ENCODE data around the gene METRNL. TPM values are rescaled to one million over a fixed set of nuclear protein-coding genes. Genes with fewer than 3 reads are reported as not detected.
A peak's percentile ranks its signal among the peaks of the same experiment; 100 is the strongest.
"Not testable (repeated sequence)": the region's sequence is repeated elsewhere in the genome, so short reads cannot be mapped to it uniquely, and the experiment has no call there.

Gene METRNL
- total RNA-seq, 2 experiments from 2014 or later = 14.4 to 15.2 TPM

DNA sequence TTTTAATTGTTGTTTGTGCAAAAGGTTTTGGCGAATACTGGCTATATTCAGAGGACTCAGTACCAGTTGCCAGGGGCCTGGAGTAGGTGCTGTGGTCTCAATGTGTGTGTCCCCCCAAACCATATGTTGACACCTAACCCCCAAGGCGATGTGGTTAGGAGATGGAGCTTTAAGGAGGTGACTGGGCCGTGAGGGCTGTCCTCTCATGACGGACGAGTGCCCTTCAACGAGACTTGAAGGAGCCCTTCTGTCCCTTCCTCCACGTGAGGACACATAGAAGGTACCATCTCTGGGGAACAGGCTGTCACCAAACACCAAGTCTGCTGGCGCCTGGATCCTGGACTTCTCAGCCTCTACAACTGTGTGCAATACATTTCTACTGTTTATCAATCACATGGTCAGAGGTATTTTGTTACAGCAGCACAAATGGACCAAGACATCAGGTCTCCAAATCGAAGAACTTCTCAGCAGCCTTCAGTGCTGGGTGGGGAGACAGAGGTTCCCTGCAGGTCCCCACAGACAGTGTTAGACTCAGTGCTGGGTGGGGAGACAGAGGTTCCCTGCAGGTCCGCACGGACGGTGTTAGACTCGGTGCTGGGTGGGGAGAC lies 24.8 kb upstream of the METRNL start:
- no peak for DNase-seq
- H3K9me3 Mint-ChIP-seq = no peaks in the 10 kb centered on the region
- no peaks in the 10 kb centered on the region for H3K36me3 Mint-ChIP-seq (ENCODE audit: low read depth)
- H3K27ac Mint-ChIP-seq = no peak overlapping the region
- H3K4me1 Mint-ChIP-seq (ENCODE audit: low read depth) = peaks cover 14% of the 10 kb centered on the region
- intact Hi-C loops (cut with micrococcal nuclease) = loop anchor here (5.0 to 10.0 kb wide), 3 partner anchors 172 to 740 kb away; partner anchors contain the start of genes CD7 and FN3KRP
- CTCF ChIA-PET = no interaction called here
- H3K4me3 Mint-ChIP-seq = no peak overlapping the region
- no peaks in the 10 kb centered on the region for H3K27me3 Mint-ChIP-seq (ENCODE audit: low read depth)

DNA sequence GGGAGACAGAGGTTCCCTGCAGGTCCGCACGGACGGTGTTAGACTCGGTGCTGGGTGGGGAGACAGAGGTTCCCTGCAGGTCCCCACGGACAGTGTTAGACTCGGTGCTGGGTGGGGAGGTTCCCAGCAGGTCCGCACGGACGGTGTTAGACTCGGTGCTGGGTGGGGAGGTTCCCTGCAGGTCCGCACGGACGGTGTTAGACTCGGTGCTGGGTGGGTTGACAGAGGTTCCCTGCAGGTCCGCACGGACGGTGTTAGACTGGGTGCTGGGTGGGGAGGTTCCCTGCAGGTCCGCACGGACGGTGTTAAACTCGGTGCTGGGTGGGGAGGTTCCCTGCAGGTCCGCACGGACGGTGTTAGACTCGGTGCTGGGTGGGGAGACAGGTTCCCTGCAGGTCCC lies 24.2 kb upstream of the METRNL start:
- intact Hi-C loops (cut with micrococcal nuclease) = loop anchor here (10.0 kb wide), 1 partner anchor 740 kb away; the partner anchor contains the start of gene CD7
- H3K4me3 Mint-ChIP-seq; H3K36me3 Mint-ChIP-seq (ENCODE audit: low read depth); CTCF ChIA-PET; H3K9me3 Mint-ChIP-seq; H3K27me3 Mint-ChIP-seq (ENCODE audit: low read depth); H3K27ac Mint-ChIP-seq; DNase-seq: not testable (repeated sequence)
- H3K4me1 Mint-ChIP-seq (ENCODE audit: low read depth) = peaks cover 10% of the 10 kb centered on the region

- H3K9me3 Mint-ChIP-seq = no peaks in the 10 kb centered on the region
- no peak for DNase-seq
- H3K36me3 Mint-ChIP-seq (ENCODE audit: low read depth) = no peaks in the 10 kb centered on the region
- H3K27me3 Mint-ChIP-seq (ENCODE audit: low read depth) = no peaks in the 10 kb centered on the region
- peaks cover 4% of the 10 kb centered on the region for H3K4me1 Mint-ChIP-seq (ENCODE audit: low read depth)
- H3K27ac Mint-ChIP-seq = no peak overlapping the region
- intact Hi-C loops (cut with micrococcal nuclease) = loop anchor here (10.0 kb wide), 1 partner anchor 741 kb away; the partner anchor contains the start of gene CD7
- CTCF ChIA-PET = no interaction called here
- no peak overlapping the region for H3K4me3 Mint-ChIP-seq
Observed at GRCh38 chr17:83055911-83056582, 23.4 kb upstream of the METRNL start.

- Mint-ChIP-seq H3K36me3 (ENCODE audit: low read depth) (no peaks in the 10 kb centered on the region), H3K27ac (no peak overlapping the region), H3K27me3 (ENCODE audit: low read depth) (no peaks in the 10 kb centered on the region), H3K9me3 (no peaks in the 10 kb centered on the region), H3K4me3 (no peak overlapping the region), H3K4me1 (ENCODE audit: low read depth) (peaks cover 4% of the 10 kb centered on the region)
- intact Hi-C loops (cut with micrococcal nuclease) = loop anchor here (10.0 kb wide), 1 partner anchor 742 kb away; the partner anchor contains the start of gene CD7
- no peak for DNase-seq
- CTCF ChIA-PET = no interaction called here
Observed at GRCh38 chr17:83056583-83057396, 22.6 kb upstream of the METRNL start.

DNA sequence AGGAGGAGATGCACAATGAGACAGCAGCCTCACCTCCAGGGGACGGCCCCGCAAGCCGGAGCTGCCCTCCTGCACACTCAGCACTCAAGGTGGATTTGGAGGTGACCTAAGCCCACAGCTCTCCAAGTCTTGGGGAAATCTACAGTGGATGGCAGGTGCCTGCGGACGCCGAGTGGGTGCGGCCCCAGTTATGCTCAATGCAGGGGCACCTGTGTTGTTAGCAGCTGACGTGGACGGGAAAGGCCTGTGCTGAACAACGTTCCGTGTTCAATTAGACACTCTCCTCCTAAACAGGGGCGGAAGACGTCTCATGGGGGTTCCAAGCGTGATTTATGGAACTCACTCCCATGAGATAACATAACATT lies 22.0 kb upstream of the METRNL start:
- H3K9me3 Mint-ChIP-seq = no peaks in the 10 kb centered on the region
- no peaks in the 10 kb centered on the region for H3K27me3 Mint-ChIP-seq (ENCODE audit: low read depth)
- H3K36me3 Mint-ChIP-seq (ENCODE audit: low read depth) = no peaks in the 10 kb centered on the region
- intact Hi-C loops (cut with micrococcal nuclease) = loop anchor here (10.0 kb wide), 1 partner anchor 743 kb away; the partner anchor contains the start of gene CD7
- H3K4me3 Mint-ChIP-seq = no peak overlapping the region
- CTCF ChIA-PET = no interaction called here
- peaks cover 2% of the 10 kb centered on the region for H3K4me1 Mint-ChIP-seq (ENCODE audit: low read depth)
- H3K27ac Mint-ChIP-seq = no peak overlapping the region
- no peak for DNase-seq

GRCh38 chr17:83057793-83058265 lies 21.6 kb upstream of the METRNL start:
- no peak for DNase-seq
- intact Hi-C loops (cut with micrococcal nuclease) = loop anchor here (10.0 kb wide), 1 partner anchor 743 kb away; the partner anchor contains the start of gene CD7
- Mint-ChIP-seq H3K4me1 (ENCODE audit: low read depth) (peaks cover 2% of the 10 kb centered on the region), H3K27ac (no peak overlapping the region), H3K36me3 (ENCODE audit: low read depth) (no peaks in the 10 kb centered on the region), H3K27me3 (ENCODE audit: low read depth) (no peaks in the 10 kb centered on the region), H3K4me3 (no peak overlapping the region), H3K9me3 (no peaks in the 10 kb centered on the region)
- CTCF ChIA-PET = no interaction called here

GRCh38 chr17:83058266-83058798 lies 21.1 kb upstream of the METRNL start:
- H3K4me3 Mint-ChIP-seq = no peak overlapping the region
- H3K36me3 Mint-ChIP-seq (ENCODE audit: low read depth) = no peaks in the 10 kb centered on the region
- no peaks in the 10 kb centered on the region for H3K27me3 Mint-ChIP-seq (ENCODE audit: low read depth)
- CTCF ChIA-PET = no interaction called here
- intact Hi-C loops (cut with micrococcal nuclease) = loop anchor here (10.0 kb wide), 1 partner anchor 744 kb away; the partner anchor contains the start of gene CD7
- no peak for DNase-seq
- H3K4me1 Mint-ChIP-seq (ENCODE audit: low read depth) = peaks cover 2% of the 10 kb centered on the region
- H3K9me3 Mint-ChIP-seq = no peaks in the 10 kb centered on the region
- no peak overlapping the region for H3K27ac Mint-ChIP-seq

DNA sequence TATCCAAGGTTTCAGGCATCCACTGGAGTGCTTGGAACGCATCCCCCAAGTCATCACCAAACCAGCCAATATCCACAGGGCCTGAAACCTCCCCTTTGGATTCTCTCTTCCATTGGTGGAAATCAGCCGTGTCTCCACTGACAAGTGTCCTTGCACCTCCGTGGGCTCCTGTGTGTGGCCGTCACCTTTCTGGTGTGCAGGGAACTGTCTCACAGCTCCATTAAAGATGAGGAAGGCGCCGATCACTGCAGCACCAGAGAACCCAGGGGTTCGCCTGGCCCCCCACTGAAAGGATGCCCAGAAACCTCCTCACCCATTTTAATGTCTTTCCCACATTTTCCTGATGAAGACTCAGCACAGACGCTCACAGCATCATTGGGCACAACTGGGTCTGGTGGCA lies 17.8 kb upstream of the METRNL start:
- H3K27ac Mint-ChIP-seq = no peak overlapping the region
- intact Hi-C loops (cut with micrococcal nuclease) = no loop called here

DNA sequence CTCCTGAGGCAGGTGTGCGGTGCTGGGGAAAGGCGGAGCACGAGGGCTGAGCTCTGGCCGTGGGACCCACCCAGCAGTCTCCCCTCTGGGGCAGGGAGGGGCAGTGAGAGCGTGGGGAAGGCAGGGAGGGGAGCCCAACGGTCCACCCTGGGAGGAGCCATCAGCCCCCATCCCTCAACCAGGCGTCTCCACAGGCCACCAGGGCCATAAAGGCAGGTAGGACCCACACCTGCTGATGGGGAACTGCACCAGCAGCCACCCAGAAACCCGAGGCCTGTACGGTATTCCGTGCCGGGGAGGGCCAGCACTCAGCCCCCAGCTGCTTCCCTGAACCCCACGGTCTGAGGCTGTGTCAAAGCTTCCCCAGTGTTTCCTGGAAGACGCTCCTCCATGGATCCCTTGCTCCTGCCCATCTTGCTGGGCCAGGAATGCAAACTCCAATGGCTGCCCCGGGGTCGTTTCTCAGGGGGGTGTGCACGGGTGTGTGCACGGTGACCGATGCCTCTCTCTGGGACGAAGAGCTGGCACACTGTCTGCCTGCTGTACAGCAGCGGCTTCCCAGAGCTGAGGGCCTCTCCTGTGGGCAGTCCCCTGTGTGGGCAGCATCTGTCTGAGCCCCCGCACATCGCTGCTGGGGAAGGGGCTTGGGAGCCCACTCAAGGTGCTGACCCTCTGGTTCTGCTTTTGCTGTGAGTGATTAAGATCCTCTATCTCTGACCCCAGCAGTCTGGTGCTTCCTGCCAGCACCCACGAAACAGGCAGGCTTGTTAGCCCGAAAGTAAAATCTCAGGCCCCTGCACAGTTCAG lies 17.2 kb upstream of the METRNL start:
- Mint-ChIP-seq H3K27me3 (ENCODE audit: low read depth) (no peaks in the 10 kb centered on the region), H3K4me1 (ENCODE audit: low read depth) (no peaks in the 10 kb centered on the region), H3K9me3 (no peaks in the 10 kb centered on the region), H3K36me3 (ENCODE audit: low read depth) (no peaks in the 10 kb centered on the region), H3K27ac (no peak overlapping the region), H3K4me3 (no peak overlapping the region)
- no peak for DNase-seq
- intact Hi-C loops (cut with micrococcal nuclease) = no loop called here
- CTCF ChIA-PET = no interaction called here

More for the DNA sequence above, 17.8 kb upstream of the METRNL start:
- Mint-ChIP-seq H3K27me3 (ENCODE audit: low read depth) (no peaks in the 10 kb centered on the region), H3K4me1 (ENCODE audit: low read depth) (no peaks in the 10 kb centered on the region), H3K9me3 (no peaks in the 10 kb centered on the region), H3K4me3 (no peak overlapping the region), H3K36me3 (ENCODE audit: low read depth) (no peaks in the 10 kb centered on the region)
- CTCF ChIA-PET = no interaction called here
- DNase-seq = peak; percentile 3

- H3K36me3 Mint-ChIP-seq (ENCODE audit: low read depth) = no peaks in the 10 kb centered on the region
- H3K9me3 Mint-ChIP-seq = no peaks in the 10 kb centered on the region
- DNase-seq = peak; percentile 1
- CTCF ChIA-PET = no interaction called here
- H3K27ac Mint-ChIP-seq = no peak overlapping the region
- no peak overlapping the region for H3K4me3 Mint-ChIP-seq
- H3K4me1 Mint-ChIP-seq (ENCODE audit: low read depth) = peaks cover 3% of the 10 kb centered on the region
- intact Hi-C loops (cut with micrococcal nuclease) = no loop called here
- H3K27me3 Mint-ChIP-seq (ENCODE audit: low read depth) = no peaks in the 10 kb centered on the region
Observed at GRCh38 chr17:83062818-83063671, 16.4 kb upstream of the METRNL start.

DNA sequence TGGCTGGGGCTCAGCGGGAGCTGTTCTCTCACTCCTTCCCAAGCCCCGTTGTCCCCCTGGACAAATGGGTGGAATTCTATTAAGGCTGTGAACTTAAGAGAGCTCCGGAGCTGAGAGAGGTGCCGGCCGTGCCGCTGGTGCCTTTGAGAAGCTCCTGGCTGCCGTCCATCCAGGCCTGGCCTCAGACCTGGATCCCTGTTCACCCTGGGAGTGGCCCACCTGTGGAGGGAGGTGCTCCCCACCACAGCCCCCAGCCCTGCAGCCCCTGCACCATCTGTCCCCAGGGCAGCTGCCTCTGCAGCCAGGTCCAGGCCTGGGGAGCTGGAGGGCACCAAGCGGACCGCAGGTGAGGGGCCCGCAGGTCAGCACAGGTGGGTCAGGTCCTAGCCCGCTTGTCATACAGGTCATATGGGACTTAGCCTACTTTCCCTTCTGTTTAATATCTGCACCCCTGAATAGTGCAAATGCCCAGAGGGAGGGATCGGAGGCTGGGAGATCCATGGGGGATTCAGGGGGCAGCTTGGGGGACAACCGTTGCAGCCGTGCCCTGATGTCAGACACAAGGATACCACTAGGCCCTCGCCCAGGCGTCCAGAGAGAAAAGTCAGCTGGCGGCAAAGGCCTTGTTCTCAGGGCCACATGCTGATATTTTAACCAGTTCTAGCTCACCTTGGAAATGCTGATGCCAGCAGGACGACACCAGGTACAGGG lies 15.2 kb upstream of the METRNL start:
- CTCF ChIA-PET = no interaction called here
- intact Hi-C loops (cut with micrococcal nuclease) = no loop called here
- DNase-seq = peak; percentile 1
- no peak overlapping the region for H3K27ac Mint-ChIP-seq
- H3K27me3 Mint-ChIP-seq (ENCODE audit: low read depth) = no peaks in the 10 kb centered on the region
- peaks cover 7% of the 10 kb centered on the region for H3K4me1 Mint-ChIP-seq (ENCODE audit: low read depth)
- no peaks in the 10 kb centered on the region for H3K36me3 Mint-ChIP-seq (ENCODE audit: low read depth)
- no peak overlapping the region for H3K4me3 Mint-ChIP-seq
- H3K9me3 Mint-ChIP-seq = no peaks in the 10 kb centered on the region

All from activated naive CD4-positive, alpha-beta T cell treated with anti-CD3 and anti-CD28 coated beads for 36 hours (primary cell).